ENCODE data around the gene BSG. TPM values are rescaled to one million over a fixed set of nuclear protein-coding genes. Genes with fewer than 3 reads are reported as not detected.

BSG gene
- total RNA-seq, 1 donor from 2014 or later = 816 TPM

DNA sequence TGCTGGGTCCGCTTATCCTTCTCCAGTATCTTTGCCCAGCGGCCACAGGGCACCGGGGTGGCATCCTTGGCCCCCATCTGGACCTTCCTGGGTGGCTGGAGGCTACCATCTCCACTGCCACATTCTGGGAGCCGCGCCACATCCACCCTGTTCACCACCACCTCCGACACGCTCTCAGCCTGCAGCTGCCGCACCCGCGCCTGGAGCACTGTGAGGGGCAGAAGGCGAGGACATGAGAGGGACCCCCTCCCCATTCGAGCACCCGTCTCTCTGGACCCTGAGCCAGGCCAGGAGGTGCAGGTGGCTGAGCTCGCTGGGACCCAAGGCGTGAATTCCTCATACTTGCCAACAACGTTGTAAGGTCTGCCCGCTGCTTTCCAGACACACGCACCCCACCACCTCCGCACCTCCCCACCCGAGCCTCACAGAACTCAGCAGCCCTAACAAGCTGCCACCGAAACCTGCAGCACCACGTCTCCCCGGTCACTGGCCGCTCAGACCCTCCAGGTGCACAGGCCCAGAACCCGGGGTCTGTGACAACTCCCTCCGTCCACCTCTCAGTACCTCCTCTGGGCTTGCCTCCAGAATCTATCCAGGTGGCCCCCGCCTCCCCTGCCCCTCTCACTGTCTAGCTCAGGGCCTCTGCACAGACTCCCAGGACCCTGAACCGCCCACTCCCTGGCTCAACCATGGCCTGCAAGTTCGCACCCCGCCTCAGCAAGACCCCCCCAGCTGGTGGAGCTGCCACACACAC lies 57.7 kb downstream of the BSG start:
- DNase-seq (ENCODE audit: extremely low spot score, unreplicated experiment) = no peak
- H3K4me3 Mint-ChIP-seq (ENCODE audit: unreplicated experiment) = no peak overlapping the region
- H3K9me3 Mint-ChIP-seq (ENCODE audit: unreplicated experiment) = no peaks in the 10 kb centered on the region
- TF ChIP-seq, protein P1, sequence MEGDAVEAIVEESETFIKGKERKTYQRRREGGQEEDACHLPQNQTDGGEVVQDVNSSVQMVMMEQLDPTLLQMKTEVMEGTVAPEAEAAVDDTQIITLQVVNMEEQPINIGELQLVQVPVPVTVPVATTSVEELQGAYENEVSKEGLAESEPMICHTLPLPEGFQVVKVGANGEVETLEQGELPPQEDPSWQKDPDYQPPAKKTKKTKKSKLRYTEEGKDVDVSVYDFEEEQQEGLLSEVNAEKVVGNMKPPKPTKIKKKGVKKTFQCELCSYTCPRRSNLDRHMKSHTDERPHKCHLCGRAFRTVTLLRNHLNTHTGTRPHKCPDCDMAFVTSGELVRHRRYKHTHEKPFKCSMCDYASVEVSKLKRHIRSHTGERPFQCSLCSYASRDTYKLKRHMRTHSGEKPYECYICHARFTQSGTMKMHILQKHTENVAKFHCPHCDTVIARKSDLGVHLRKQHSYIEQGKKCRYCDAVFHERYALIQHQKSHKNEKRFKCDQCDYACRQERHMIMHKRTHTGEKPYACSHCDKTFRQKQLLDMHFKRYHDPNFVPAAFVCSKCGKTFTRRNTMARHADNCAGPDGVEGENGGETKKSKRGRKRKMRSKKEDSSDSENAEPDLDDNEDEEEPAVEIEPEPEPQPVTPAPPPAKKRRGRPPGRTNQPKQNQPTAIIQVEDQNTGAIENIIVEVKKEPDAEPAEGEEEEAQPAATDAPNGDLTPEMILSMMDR (IDR thresholded peaks at IDR 0.05) = no peak
- peaks cover 52% of the 10 kb centered on the region for H3K4me1 Mint-ChIP-seq (ENCODE audit: unreplicated experiment)
- peaks cover 20% of the 10 kb centered on the region for H3K36me3 Mint-ChIP-seq (ENCODE audit: unreplicated experiment)
- H3K27me3 Mint-ChIP-seq (ENCODE audit: unreplicated experiment) = no peaks in the 10 kb centered on the region
- no peak overlapping the region for H3K27ac Mint-ChIP-seq (ENCODE audit: unreplicated experiment)

DNA sequence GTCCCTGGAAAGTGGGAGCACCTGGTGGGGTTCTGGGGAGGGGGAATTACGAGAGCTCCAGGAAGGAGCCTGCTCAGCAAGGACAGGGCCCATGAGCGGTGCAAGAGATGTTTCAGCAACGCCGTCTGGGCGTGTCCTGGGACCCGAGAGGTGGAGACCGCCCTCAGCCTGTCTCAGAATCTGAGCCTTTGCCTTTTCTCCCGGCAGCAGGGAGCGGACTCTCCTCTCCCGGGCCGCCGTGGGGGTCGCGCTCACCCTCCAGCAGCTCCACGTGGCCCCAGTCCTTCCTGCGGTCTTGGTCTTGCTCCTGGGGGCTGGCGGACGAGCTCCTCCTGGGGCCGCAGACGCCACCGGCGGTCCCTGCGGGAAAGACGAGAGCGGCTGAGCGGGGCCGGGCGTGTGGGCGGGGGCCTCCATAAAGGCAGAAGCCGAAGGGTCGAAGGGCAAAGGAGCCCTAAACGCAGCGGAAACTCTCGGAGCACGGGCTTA lies 60.2 kb downstream of the BSG start:
- no peaks in the 10 kb centered on the region for H3K9me3 Mint-ChIP-seq (ENCODE audit: unreplicated experiment)
- DNase-seq (ENCODE audit: extremely low spot score, unreplicated experiment) = no peak
- H3K4me1 Mint-ChIP-seq (ENCODE audit: unreplicated experiment) = peaks cover 33% of the 10 kb centered on the region

More for the DNA sequence above, 60.2 kb downstream of the BSG start:
- H3K4me3 Mint-ChIP-seq (ENCODE audit: unreplicated experiment) = peak overlapping the region; percentile 92
- TF ChIP-seq, protein P1 (IDR thresholded peaks at IDR 0.05) = no peak
- no peaks in the 10 kb centered on the region for H3K27me3 Mint-ChIP-seq (ENCODE audit: unreplicated experiment)
- peak overlapping the region; percentile 86 for H3K27ac Mint-ChIP-seq (ENCODE audit: unreplicated experiment)
- H3K36me3 Mint-ChIP-seq (ENCODE audit: unreplicated experiment) = peaks cover 16% of the 10 kb centered on the region

Other genes with a start within 250 kb of the BSG start
- 31.6 and 35.9 TPM in 2 replicates for gene MIER2, start 227.8 kb upstream of the BSG start, total RNA-seq
- gene C2CD4C, start 163.4 kb upstream of the BSG start, total RNA-seq = 0.97 and 1.2 TPM in 2 replicates
- gene SHC2, start 111.6 kb upstream of the BSG start, total RNA-seq = 61.2 and 61.7 TPM in 2 replicates
- 1.1 and 1.3 TPM in 2 replicates for gene MADCAM1, start 76.1 kb upstream of the BSG start, total RNA-seq
- gene TPGS1, start 65.1 kb upstream of the BSG start, total RNA-seq = 24.3 and 25.4 TPM in 2 replicates
- 65.3 and 69.0 TPM in 2 replicates for gene CDC34, start 40.8 kb upstream of the BSG start, total RNA-seq
- not detected in 2 replicates for gene GZMM, start 28.5 kb upstream of the BSG start, total RNA-seq
- gene HCN2, start 17.3 kb downstream of the BSG start, total RNA-seq = 27.2 and 28.3 TPM in 2 replicates
- 44.6 and 47.6 TPM in 2 replicates for gene POLRMT, start 60.9 kb downstream of the BSG start, total RNA-seq
- gene FGF22, start 67.3 kb downstream of the BSG start, total RNA-seq = 0.81 TPM in 1 of 2 replicates, not detected in the other
- gene RNF126, start 90.6 kb downstream of the BSG start, total RNA-seq = 37.3 and 40.8 TPM in 2 replicates
- gene FSTL3, start 103.8 kb downstream of the BSG start, total RNA-seq = 109 and 111 TPM in 2 replicates
- not detected in 2 replicates for gene PRSS57, start 122.9 kb downstream of the BSG start, total RNA-seq
- 236 and 251 TPM in 2 replicates for gene PALM, start 136.3 kb downstream of the BSG start, total RNA-seq
- 1.1 and 1.3 TPM in 2 replicates for gene MISP, start 178.5 kb downstream of the BSG start, total RNA-seq
- 339 and 370 TPM in 2 replicates for gene PTBP1, start 224.9 kb downstream of the BSG start, total RNA-seq
- 18.2 and 19.4 TPM in 2 replicates for gene PLPPR3, start 249.4 kb downstream of the BSG start, total RNA-seq